SK-N-SH (cell line): Measurements from ENCODE around the gene SPEM3. TPM values are rescaled to one million over a fixed set of nuclear protein-coding genes. Genes with fewer than 3 reads are reported as not detected.

Source experiments
- CTCF ChIA-PET: fragments of 300-600, 350-600 bp; formaldehyde crosslinking; extraction: SDS; loops from one replicate; lab custom pipeline; 2021; lab: Yijun Ruan, JAX
- POLR2A ChIA-PET: fragments of 350-600 bp; sonication (Branson Sonifier 250); formaldehyde crosslinking; extraction: SDS; loops from one replicate; lab custom pipeline; 2020; ENCODE audit warnings: antibody characterized with exemption, inconsistent platforms; lab: Yijun Ruan, JAX
- DNase-seq: peaks from one replicate; pipeline ENCODE4 v3.0.0; 2012
- H2AFZ ChIP-seq: fragments of 200-600 bp; sonication (generic); 2 replicates; pipeline ENCODE4 v1.8.1; 2016; ENCODE audit warnings: antibody characterized with exemption, mild to moderate bottlenecking, low read depth
- H3F3A ChIP-seq: fragments of 200-600 bp; sonication (generic); replicated peaks from 2 replicates; pipeline ENCODE3; 2016; ENCODE audit warnings: antibody characterized with exemption, mild to moderate bottlenecking; ENCODE audit not compliant: insufficient read depth
- H3K27ac ChIP-seq, 2 experiments: fragments of 200-500 bp in 1 of 2; fragments of 200-600 bp in 1 of 2; sonication (Bioruptor generic) in 1 of 2; sonication (generic), shearing (Covaris generic) in 1 of 2; 2 replicates each; pipeline versions ENCODE4 v1.5.1 to v1.6.1; 2014 to 2016; ENCODE audit warnings: low read depth in 2 of 2, inconsistent platforms in 1 of 2, low read length in 1 of 2, mild to moderate bottlenecking in 1 of 2, mixed read lengths in 1 of 2
- H3K27me3 ChIP-seq: fragments of 200-600 bp; sonication (generic), shearing (Covaris generic); 2 replicates; pipeline ENCODE4 v1.6.1; 2016; ENCODE audit warnings: mixed run types; ENCODE audit not compliant: insufficient read depth
- H3K36me3 ChIP-seq, 2 experiments: fragments of 200-500 bp in 1 of 2; fragments of 200-600 bp in 1 of 2; sonication (Bioruptor generic) in 1 of 2; sonication (generic) in 1 of 2; replicated peaks in 1 of 2; 2 replicates each; pipeline versions ENCODE3 to v1.5.1; 2014 to 2016; ENCODE audit warnings: low read length in 1 of 2, mild to moderate bottlenecking in 1 of 2; ENCODE audit not compliant: insufficient read depth in 2 of 2, control insufficient read depth in 1 of 2
- H3K4me1 ChIP-seq, 2 experiments: fragments of 200-500 bp in 1 of 2; fragments of 200-600 bp in 1 of 2; sonication (Bioruptor generic) in 1 of 2; sonication (generic), shearing (Covaris generic) in 1 of 2; 2 replicates each; pipeline versions ENCODE4 v1.5.1 to v1.6.1; 2014 to 2016; ENCODE audit warnings: low read depth in 1 of 2, low read length in 1 of 2, mixed run types in 1 of 2; ENCODE audit not compliant: insufficient read depth in 2 of 2, control insufficient read depth in 1 of 2
- H3K4me2 ChIP-seq: fragments of 200-600 bp; sonication (generic), shearing (Covaris generic); 2 replicates; pipeline ENCODE4 v1.6.1; 2017; ENCODE audit warnings: mixed run types
- H3K4me3 ChIP-seq, 2 experiments: fragments of 200-500 bp in 1 of 2; fragments of 200-600 bp in 1 of 2; sonication (Bioruptor generic) in 1 of 2; sonication (generic), shearing (Covaris generic) in 1 of 2; 2 replicates each; pipeline versions ENCODE4 v1.5.1 to v1.8.1; 2014 to 2016; ENCODE audit warnings: low read depth in 2 of 2, inconsistent platforms in 1 of 2, low read length in 1 of 2, mild to moderate bottlenecking in 1 of 2, mixed read lengths in 1 of 2, moderate library complexity in 1 of 2
- H3K79me2 ChIP-seq: fragments of 200-600 bp; sonication (generic); 2 replicates; pipeline ENCODE4 v1.8.1; 2017; ENCODE audit warnings: mild to moderate bottlenecking; ENCODE audit not compliant: insufficient read depth
- H3K9ac ChIP-seq: fragments of 200-600 bp; sonication (generic); 2 replicates; pipeline ENCODE4 v1.6.1; 2017; ENCODE audit warnings: mixed run types
- H3K9me2 ChIP-seq: fragments of 200-600 bp; sonication (generic); 2 replicates; pipeline ENCODE4 v1.6.1; 2017; ENCODE audit warnings: mixed run types
- H3K9me3 ChIP-seq: fragments of 200-600 bp; sonication (generic); 2 replicates; pipeline ENCODE4 v1.6.1; 2017; ENCODE audit warnings: mixed run types, mild to moderate bottlenecking, moderate library complexity
- H4K20me1 ChIP-seq: fragments of 200-600 bp; sonication (generic); 2 replicates; pipeline ENCODE4 v1.6.1; 2017; ENCODE audit warnings: mild to moderate bottlenecking, mixed run types; ENCODE audit not compliant: insufficient read depth
- CHD2 ChIP-seq: fragments of 150-350 bp; IDR thresholded peaks from 2 replicates; pipeline ENCODE4 v1.6.1; 2018; ENCODE audit warnings: low read length; ENCODE audit not compliant: partially characterized antibody
- EP300 ChIP-seq, 2 experiments: IDR thresholded peaks; 2 replicates each; pipeline versions ENCODE4 v1.4.0 to v1.6.1; 2012; ENCODE audit warnings: borderline replicate concordance in 1 of 2, low read depth in 1 of 2, low read length in 1 of 2
- FOSL2 ChIP-seq: IDR thresholded peaks from 2 replicates; pipeline ENCODE4 v1.4.0; 2012; ENCODE audit warnings: low read depth, mild to moderate bottlenecking, moderate library complexity, borderline replicate concordance
- FOXM1 ChIP-seq: IDR thresholded peaks from 2 replicates; pipeline ENCODE4 v1.4.0; 2012; ENCODE audit warnings: low read depth, mild to moderate bottlenecking
- GABPA ChIP-seq: IDR thresholded peaks from 2 replicates; pipeline ENCODE4 v1.4.0; 2012; ENCODE audit warnings: low read depth, mild to moderate bottlenecking
- IRF3 ChIP-seq: fragments of 150-350 bp; IDR thresholded peaks from 2 replicates; pipeline ENCODE4 v1.6.1; 2016; ENCODE audit warnings: mild to moderate bottlenecking, low read depth, low read length
- MEF2A ChIP-seq: IDR thresholded peaks from 2 replicates; pipeline ENCODE4 v1.4.0; 2012; ENCODE audit warnings: low read depth, borderline replicate concordance
- NFIC ChIP-seq: IDR thresholded peaks from 2 replicates; pipeline ENCODE4 v1.4.0; 2012; ENCODE audit warnings: borderline replicate concordance
- NRF1 ChIP-seq: IDR thresholded peaks from 2 replicates; pipeline ENCODE4 v1.6.1; 2012; ENCODE audit warnings: low read depth, mild to moderate bottlenecking, low read length
- PBX3 ChIP-seq: IDR thresholded peaks from 2 replicates; pipeline ENCODE4; 2012
- POLR2AphosphoS5 ChIP-seq: IDR thresholded peaks from 2 replicates; pipeline ENCODE4 v1.6.1; 2012; ENCODE audit warnings: low read depth, low read length
- RAD21 ChIP-seq: IDR thresholded peaks from 2 replicates; pipeline ENCODE4 v1.6.1; 2012; ENCODE audit warnings: mild to moderate bottlenecking, low read length
- RCOR1 ChIP-seq: fragments of 150-350 bp; IDR thresholded peaks from 2 replicates; pipeline ENCODE4 v1.6.1; 2017; ENCODE audit warnings: antibody characterized with exemption, low read length
- REST ChIP-seq: IDR thresholded peaks from 2 replicates; pipeline ENCODE4 v1.6.1; 2012; ENCODE audit warnings: mild to moderate bottlenecking, low read depth, low read length, moderate library complexity
- RXRA ChIP-seq: IDR thresholded peaks from 2 replicates; pipeline ENCODE4 v1.4.0; 2012; ENCODE audit warnings: low read depth, mild to moderate bottlenecking, borderline replicate concordance
- SIN3A ChIP-seq: IDR thresholded peaks from 2 replicates; pipeline ENCODE4 v1.6.1; 2012; ENCODE audit warnings: low read depth, mild to moderate bottlenecking, low read length, moderate library complexity, borderline replicate concordance
- SMC3 ChIP-seq: IDR thresholded peaks from 2 replicates; pipeline ENCODE4 v1.6.1; 2012; ENCODE audit warnings: low read depth, low read length, improper control_type of control experiment
- TAF1 ChIP-seq: IDR thresholded peaks from 2 replicates; pipeline ENCODE4 v1.6.1; 2012; ENCODE audit warnings: low read depth, mild to moderate bottlenecking, low read length, moderate library complexity, borderline replicate concordance
- TEAD4 ChIP-seq: IDR thresholded peaks from 2 replicates; pipeline ENCODE4 v1.4.0; 2012; ENCODE audit warnings: mild to moderate bottlenecking, borderline replicate concordance; ENCODE audit not compliant: insufficient read depth
- USF1 ChIP-seq: IDR thresholded peaks from 2 replicates; pipeline ENCODE4 v1.4.0; 2012; ENCODE audit warnings: low read depth, borderline replicate concordance
- USF2 ChIP-seq: fragments of 150-350 bp; IDR thresholded peaks from 2 replicates; pipeline ENCODE4 v1.6.1; 2017; ENCODE audit warnings: antibody characterized with exemption, low read length, low read depth, borderline replicate concordance
- ZBTB33 ChIP-seq: IDR thresholded peaks from 2 replicates; pipeline ENCODE4 v1.4.0; 2012; ENCODE audit warnings: low read depth, borderline replicate concordance
- WGBS: methylation state at CpG from one replicate; pipeline ENCODE4 v1.1.6; 2017; ENCODE audit warnings: low lambda C conversion rate; 5-methylcytosine and 5-hydroxymethylcytosine counted together
- polyA plus RNA-seq, 3 experiments: library from polyadenylated mRNA; depleted of rRNA; stranded (reverse); fragments of >200 nt; gene quantifications; 2 replicates each; pipeline ENCODE4 v1.2.3, GENCODE V29; 2012

SPEM3 gene
- polyA plus RNA-seq, 1 of the 3 experiments (the other 2 are of a cell fraction), result not detected

GRCh38 chr17:7404737-7405349, 23.8 kb upstream of the SPEM3 start:
- Histone ChIP-seq H3K27ac (peak overlapping the region; percentile 76 to 88), H3K36me3 (peaks cover 13 to 18% of the 10 kb centered on the region in 2 experiments), H3K4me1 (peaks cover 5 to 21% of the 10 kb centered on the region in 2 experiments; a peak in 2 of 4 replicates), H3K9me3 (no peaks in the 10 kb centered on the region), H3K9me2 (no peaks in the 10 kb centered on the region), H3K9ac (peak overlapping the region; percentile 94), H3F3A (peaks cover 16% of the 10 kb centered on the region), H3K4me2 (peak overlapping the region; percentile 100), H3K27me3 (no peaks in the 10 kb centered on the region), H3K79me2 (peaks cover 49% of the 10 kb centered on the region), H3K4me3 (peak overlapping the region; percentile 78 to 91), H2AFZ (peak overlapping the region; percentile 66), H4K20me1 (peaks cover 11% of the 10 kb centered on the region; the same call in 1 of the 2 replicates)
- no peak for TF ChIP-seq NFIC
- TF ChIP-seq ZBTB33, result no peak
- peak; percentile 29; the same call in 1 of the 2 replicates for TF ChIP-seq NRF1
- TF ChIP-seq TEAD4, result no peak
- TF ChIP-seq RXRA, result no peak
- TF ChIP-seq FOSL2, result no peak
- no peak for TF ChIP-seq GABPA
- TF ChIP-seq RCOR1, result no peak
- TF ChIP-seq SIN3A, result 0 out of 2 replicates have a peak, but pooled peaks have one; percentile 13
- no peak for TF ChIP-seq MEF2A
- TF ChIP-seq EP300 (IDR thresholded peaks at IDR 0.05; ENCODE audit: borderline replicate concordance in 1 of 2, low read depth in 1 of 2, low read length in 1 of 2), result 0 out of 4 replicates have a peak, but pooled peaks of 1 of the 2 experiments have one; percentile 0
- no peak for TF ChIP-seq PBX3
- no peak for TF ChIP-seq USF2
- no peak for TF ChIP-seq REST
- TF ChIP-seq POLR2AphosphoS5, result no peak
- 0 out of 2 replicates have a peak, but pooled peaks have one; percentile 64 for TF ChIP-seq TAF1
- TF ChIP-seq FOXM1, result no peak
- no peak for TF ChIP-seq CHD2
- TF ChIP-seq IRF3, result no peak
- TF ChIP-seq SMC3, result no peak
- TF ChIP-seq USF1, result no peak
- TF ChIP-seq RAD21, result no peak
- CTCF ChIA-PET, result interaction anchor here (0.6 to 4.9 kb wide), 6 partner anchors 10 to 263 kb away, joined by 3 to 28 read pairs (median 4); partner anchors contain the start of gene TMEM95
- POLR2A ChIA-PET, result interaction anchor here (0.7 to 1.5 kb wide), 9 partner anchors 11 to 228 kb away, joined by 3 to 13 read pairs (median 4); partner anchors contain the start of genes FGF11, MPDU1, NEURL4 and PLSCR3
- DNase-seq, result peak; percentile 89
- WGBS, result 1% methylated on average over 31 of the region's 65 CpGs
